ENCODE results near the gene PRDM16. TPM values are rescaled to one million over a fixed set of nuclear protein-coding genes. Genes with fewer than 3 reads are reported as not detected.

The PRDM16 gene
- total and polyA plus RNA-seq, 2 of the 13 experiments (the other 11 are each of a cell fraction or from before 2014, with no cell fraction given) = 0.15 to 0.81 TPM

- TF ChIP-seq ZUFSP (CRISPR knock-in tag; IDR thresholded peaks at IDR 0.05; ENCODE audit: borderline replicate concordance) (no peak), ZNF574 (CRISPR knock-in tag; IDR thresholded peaks at IDR 0.05) (no peak), ZNF296 (CRISPR knock-in tag; conservative IDR thresholded peaks at IDR 0.05) (no peak), CEBPG (CRISPR knock-in tag; IDR thresholded peaks at IDR 0.05) (no peak), RBM39 (IDR thresholded peaks at IDR 0.05; ENCODE audit: low read depth, low read length, poor library complexity, severe bottlenecking) (no peak)
Observed at GRCh38 chr1:3241673-3242407, 172.8 kb downstream of the PRDM16 start (continued).

- no peak for FAIRE-seq
- no peak overlapping the region for H3K4me3 ChIP-seq (replicated peaks in 1 of 3; ENCODE audit: insufficient read depth in 1 of 3, low read depth in 2 of 3, low read length in 3 of 3)
Observed at GRCh38 chr1:3242408-3243260, 173.6 kb downstream of the PRDM16 start.

More at GRCh38 chr1:3242408-3243260, 173.6 kb downstream of the PRDM16 start:
- H3K4me2 ChIP-seq (ENCODE audit: low read depth, low read length) = no peak overlapping the region
- POLR2A ChIA-PET = no interaction called here
- no peak overlapping the region for H2AFZ ChIP-seq (ENCODE audit: low read length)
- H3K9ac ChIP-seq (ENCODE audit: insufficient read depth, low read depth, low read length) = no peak overlapping the region
- 82% methylated on average over 29 of the region's 35 CpGs for WGBS (ENCODE audit: low lambda C conversion rate)
- no peaks in the 10 kb centered on the region for H3K9me3 ChIP-seq (ENCODE audit: low read length)
- no peak for ATAC-seq
- BruUV-seq (replicated peaks) = no TSS peak
- H3K4me1 ChIP-seq (ENCODE audit: insufficient read depth, low read length) = peaks cover 44% of the 10 kb centered on the region
- CTCF ChIA-PET (ENCODE audit: low intra/inter-chr PET ratio, low total read pairs) = no interaction called here
- H4K20me1 ChIP-seq (ENCODE audit: insufficient read depth, low read length) = no peaks in the 10 kb centered on the region
- H3K27me3 ChIP-seq (ENCODE audit: control insufficient read depth in 1 of 2, insufficient read depth in 2 of 2, low read length in 2 of 2) = no peaks in the 10 kb centered on the region
- H3K79me2 ChIP-seq (ENCODE audit: insufficient read depth, low read length) = no peaks in the 10 kb centered on the region
- H3K36me3 ChIP-seq (replicated peaks in 1 of 2; ENCODE audit: control insufficient read depth in 1 of 2, insufficient read depth in 2 of 2, low read length in 2 of 2) = no peaks in the 10 kb centered on the region
- intact Hi-C loops (cut with micrococcal nuclease; ENCODE audit: unreplicated experiment) = no loop called here
- no peak for DNase-seq (ENCODE audit: low spot score)
- TF ChIP-seq PHF5A (CRISPR knock-in tag; IDR thresholded peaks at IDR 0.05; ENCODE audit: low read depth, unreplicated experiment) (no peak), ZNF292 (CRISPR knock-in tag; IDR thresholded peaks at IDR 0.05; ENCODE audit: borderline replicate concordance, low read depth) (no peak), ZNF547 (CRISPR knock-in tag; IDR thresholded peaks at IDR 0.05) (no peak), ZNF792 (CRISPR knock-in tag; IDR thresholded peaks at IDR 0.05) (no peak), ARNT2 (CRISPR knock-in tag; IDR thresholded peaks at IDR 0.05; ENCODE audit: low read depth) (no peak), NCOA5 (CRISPR knock-in tag; IDR thresholded peaks at IDR 0.05) (no peak), ZFY (CRISPR knock-in tag; IDR thresholded peaks at IDR 0.05) (no peak), SKI (IDR thresholded peaks at IDR 0.05; ENCODE audit: partially characterized antibody) (no peak), ZSCAN31 (CRISPR knock-in tag; IDR thresholded peaks at IDR 0.05; ENCODE audit: low read depth) (no peak), ZNF766 (CRISPR knock-in tag; IDR thresholded peaks at IDR 0.05; ENCODE audit: borderline replicate concordance) (no peak), GFI1 (CRISPR knock-in tag; IDR thresholded peaks at IDR 0.05; ENCODE audit: borderline replicate concordance) (no peak), U2AF1 (optimal IDR thresholded peaks at IDR 0.05; ENCODE audit: low read depth, low read length) (no peak)
- in situ Hi-C loops (cut with HindIII; ENCODE audit: extremely low pct_ligation_motif_present, low pct_unique_long_range_greater_than_20kb) = no loop called here
- H3K27ac ChIP-seq (ENCODE audit: extremely low read length, insufficient read depth, low read length) = no peak overlapping the region
